H9 (cell line): Measurements from ENCODE around the gene DSE. TPM values are rescaled to one million over a fixed set of nuclear protein-coding genes. Genes with fewer than 3 reads are reported as not detected.

Source experiments
- DNase-seq: peaks from one replicate; pipeline ENCODE4 v3.0.0-alpha.2; 2017
- H2AFZ ChIP-seq: one replicate; pipeline ENCODE4 v1.6.1; 2013; ENCODE audit warnings: mild to moderate bottlenecking, low read length, control low read depth, moderate library complexity
- H2AK5ac ChIP-seq: 2 replicates; pipeline ENCODE4 v1.6.1; 2013; ENCODE audit warnings: low read length, control low read depth, mixed read lengths; ENCODE audit not compliant: insufficient read length
- H2BK120ac ChIP-seq: one replicate; pipeline ENCODE4 v1.6.1; 2013; ENCODE audit warnings: low read depth, mild to moderate bottlenecking, low read length, control low read depth, inconsistent platforms; ENCODE audit not compliant: poor library complexity, severe bottlenecking
- H2BK12ac ChIP-seq: 2 replicates; pipeline ENCODE4 v1.6.1; 2013; ENCODE audit warnings: low read length, control low read depth, mixed read lengths, low read depth; ENCODE audit not compliant: insufficient read length
- H2BK15ac ChIP-seq: 2 replicates; pipeline ENCODE4 v1.6.1; 2013; ENCODE audit warnings: low read depth, low read length, control low read depth
- H2BK20ac ChIP-seq: one replicate; pipeline ENCODE4 v1.6.1; 2013; ENCODE audit warnings: low read depth, mild to moderate bottlenecking, low read length, control low read depth, inconsistent platforms; ENCODE audit not compliant: poor library complexity, severe bottlenecking
- H2BK5ac ChIP-seq: 2 replicates; pipeline ENCODE4 v1.6.1; 2013; ENCODE audit warnings: low read length, control low read depth, mixed read lengths; ENCODE audit not compliant: insufficient read length
- H3K14ac ChIP-seq: 2 replicates; pipeline ENCODE4 v1.6.1; 2013; ENCODE audit warnings: low read length, control low read depth; ENCODE audit not compliant: insufficient read depth
- H3K18ac ChIP-seq: 2 replicates; pipeline ENCODE4 v1.6.1; 2013; ENCODE audit warnings: low read depth, mild to moderate bottlenecking, mixed read lengths, low read length, control low read depth; ENCODE audit not compliant: insufficient read length
- H3K23ac ChIP-seq: 2 replicates; pipeline ENCODE4 v1.6.1; 2013; ENCODE audit warnings: low read length, control low read depth, mixed read lengths, low read depth; ENCODE audit not compliant: insufficient read length
- H3K23me2 ChIP-seq: 2 replicates; pipeline ENCODE4 v1.6.1; 2013; ENCODE audit warnings: low read depth, mild to moderate bottlenecking, mixed read lengths, low read length, control low read depth; ENCODE audit not compliant: insufficient read length, poor library complexity, severe bottlenecking
- H3K27ac ChIP-seq: 2 replicates; pipeline ENCODE4 v1.5.1; 2013; ENCODE audit warnings: low read length, control low read depth, mixed read lengths, low read depth; ENCODE audit not compliant: insufficient read length
- H3K27me3 ChIP-seq: 2 replicates; pipeline ENCODE4 v1.6.1; 2013; ENCODE audit warnings: low read length, control low read depth, inconsistent platforms; ENCODE audit not compliant: insufficient read depth
- H3K4ac ChIP-seq: 2 replicates; pipeline ENCODE4 v1.6.1; 2013; ENCODE audit warnings: low read depth, mild to moderate bottlenecking, control low read depth, inconsistent platforms, low read length, moderate library complexity
- H3K4me1 ChIP-seq: 2 replicates; pipeline ENCODE4 v1.6.1; 2013; ENCODE audit warnings: low read length, control low read depth, inconsistent platforms; ENCODE audit not compliant: insufficient read depth
- H3K4me2 ChIP-seq: 2 replicates; pipeline ENCODE4 v1.6.1; 2013; ENCODE audit warnings: low read length, control low read depth, mixed read lengths; ENCODE audit not compliant: insufficient read length, insufficient read depth
- H3K56ac ChIP-seq: 2 replicates; pipeline ENCODE4 v1.6.1; 2013; ENCODE audit warnings: low read depth, mild to moderate bottlenecking, mixed read lengths, low read length, control low read depth; ENCODE audit not compliant: insufficient read length
- H3K79me1 ChIP-seq: 2 replicates; pipeline ENCODE4 v1.6.1; 2013; ENCODE audit warnings: low read depth, mild to moderate bottlenecking, moderate library complexity, low read length, control low read depth, inconsistent platforms; ENCODE audit not compliant: insufficient read depth, poor library complexity, severe bottlenecking
- H3K79me2 ChIP-seq: 2 replicates; pipeline ENCODE4 v1.6.1; 2013; ENCODE audit warnings: low read length, control low read depth, inconsistent platforms; ENCODE audit not compliant: insufficient read depth
- H3K9ac ChIP-seq: 2 replicates; pipeline ENCODE4 v1.6.1; 2013; ENCODE audit warnings: low read length, control low read depth, mixed read lengths; ENCODE audit not compliant: insufficient read length; ENCODE audit errors: extremely low read depth
- H3K9me3 ChIP-seq: one replicate; pipeline ENCODE4 v1.6.1; 2013; ENCODE audit warnings: low read depth, low read length, inconsistent platforms; ENCODE audit not compliant: control insufficient read depth
- H3T11ph ChIP-seq: one replicate; pipeline ENCODE4 v1.6.1; 2013; ENCODE audit warnings: mild to moderate bottlenecking, low read length, control low read depth, inconsistent platforms
- H4K20me1 ChIP-seq: one replicate; pipeline ENCODE4 v1.6.1; 2013; ENCODE audit not compliant: control insufficient read depth, insufficient read length, insufficient read depth
- H4K5ac ChIP-seq: 2 replicates; pipeline ENCODE4 v1.6.1; 2013; ENCODE audit warnings: low read depth, mild to moderate bottlenecking, mixed read lengths, low read length, control low read depth; ENCODE audit not compliant: insufficient read length
- H4K8ac ChIP-seq: replicated peaks from 2 replicates; pipeline ENCODE4 v1.6.1; 2013; ENCODE audit warnings: low read length, control low read depth, mixed read lengths, low read depth; ENCODE audit not compliant: insufficient read length
- H4K91ac ChIP-seq: 2 replicates; pipeline ENCODE4 v1.6.1; 2013; ENCODE audit warnings: low read depth, mild to moderate bottlenecking, moderate library complexity, mixed read lengths, low read length, control low read depth; ENCODE audit not compliant: insufficient read length
- H3K27ac Mint-ChIP-seq, 3 experiments: 2 replicates in 2 of 3; 3 replicates in 1 of 3; pipeline ENCODE4 v1.8.0; 2020 to 2021; ENCODE audit warnings: mixed read lengths in 3 of 3, mild to moderate bottlenecking in 1 of 3, moderate library complexity in 1 of 3
- H3K27me3 Mint-ChIP-seq: 2 replicates; pipeline ENCODE4 v1.8.0; 2021; ENCODE audit warnings: low read depth, mild to moderate bottlenecking, moderate library complexity, mixed read lengths
- H3K36me3 Mint-ChIP-seq, 3 experiments: 2 replicates in 2 of 3; 3 replicates in 1 of 3; pipeline ENCODE4 v1.8.0; 2020 to 2021; ENCODE audit warnings: low read depth in 3 of 3, mixed read lengths in 3 of 3; ENCODE audit not compliant: insufficient read depth in 1 of 3
- H3K4me1 Mint-ChIP-seq, 2 experiments: 2 replicates each; pipeline ENCODE4 v1.8.0; 2020; ENCODE audit warnings: mixed read lengths in 2 of 2
- H3K4me3 Mint-ChIP-seq, 2 experiments: 2 replicates in 1 of 2; 3 replicates in 1 of 2; pipeline ENCODE4 v1.8.0; 2020 to 2021; ENCODE audit warnings: mild to moderate bottlenecking in 2 of 2, mixed read lengths in 2 of 2, moderate library complexity in 1 of 2
- H3K9me3 Mint-ChIP-seq, 2 experiments: 2 replicates in 1 of 2; 3 replicates in 1 of 2; pipeline ENCODE4 v1.8.0; 2020; ENCODE audit warnings: mild to moderate bottlenecking in 2 of 2, mixed read lengths in 2 of 2, moderate library complexity in 1 of 2
- CTCF ChIP-seq: fragments of 200-600 bp; sonication (generic); conservative IDR thresholded peaks from 3 replicates; pipeline ENCODE4 v1.8.0; 2021; ENCODE audit warnings: antibody characterized with exemption, mild to moderate bottlenecking
- WGBS: extraction: QIAGEN DNeasy Blood & Tissue Kit; methylation state at CpG from one replicate; pipeline ENCODE4 v1.1.7; 2013; ENCODE audit warnings: missing lambda C conversion rate, low lambda C conversion rate, mixed read lengths; ENCODE audit not compliant: insufficient read length; ENCODE audit errors: extremely low coverage; 5-methylcytosine and 5-hydroxymethylcytosine counted together
- total RNA-seq: library from RNA; stranded (reverse); gene quantifications from 2 replicates; pipeline ENCODE4 v1.2.1, GENCODE V29; 2021

Gene DSE
- total RNA-seq, 1 experiment from 2014 or later: 45.6 TPM

- no peak overlapping the region for H3K23ac ChIP-seq
- no peak overlapping the region for H3K14ac ChIP-seq
- H2AFZ ChIP-seq: no peak overlapping the region
- no peak overlapping the region for H2AK5ac ChIP-seq
- H3K4ac ChIP-seq: no peak overlapping the region
- H4K5ac ChIP-seq: no peak overlapping the region
- no peak overlapping the region for H2BK20ac ChIP-seq
- Mint-ChIP-seq H3K36me3 (peaks cover 0 to 7% (median 0%) of the 10 kb centered on the region in 3 experiments; a peak in 3 of 7 replicates), H3K27me3 (no peaks in the 10 kb centered on the region), H3K27ac (no peak overlapping the region; a peak in 1 of 7 replicates), H3K4me1 (peaks cover 27 to 39% of the 10 kb centered on the region in 2 experiments), H3K4me3 (no peak overlapping the region), H3K9me3 (no peaks in the 10 kb centered on the region)
- H3K9ac ChIP-seq: no peak overlapping the region
- H4K8ac ChIP-seq: no peak overlapping the region
- H3K9me3 ChIP-seq: no peaks in the 10 kb centered on the region
- H4K91ac ChIP-seq: no peak overlapping the region
- WGBS: no CpG with 5 or more reads among the region's 3 CpGs
- no peak overlapping the region for H2BK120ac ChIP-seq
- H2BK15ac ChIP-seq: no peak overlapping the region
- H3K4me1 ChIP-seq: peaks cover 8% of the 10 kb centered on the region
- no peak for DNase-seq
- H3K18ac ChIP-seq: no peak overlapping the region
- no peak overlapping the region for H3T11ph ChIP-seq
- H3K79me2 ChIP-seq: peaks cover 10% of the 10 kb centered on the region; the same call in 1 of the 2 replicates
- H4K20me1 ChIP-seq: no peaks in the 10 kb centered on the region
- no peaks in the 10 kb centered on the region for H3K27me3 ChIP-seq
- TF ChIP-seq CTCF: no peak
- no peak overlapping the region for H2BK5ac ChIP-seq
- H3K79me1 ChIP-seq: peaks cover 3% of the 10 kb centered on the region
- no peak overlapping the region for H3K4me2 ChIP-seq
- H3K23me2 ChIP-seq: no peaks in the 10 kb centered on the region
- H3K56ac ChIP-seq: no peak overlapping the region
- H3K27ac ChIP-seq: no peak overlapping the region
- H2BK12ac ChIP-seq: no peak overlapping the region
Observed at GRCh38 chr6:116381000-116381399, 10.3 kb downstream of the DSE start.
